Esophagus squamous epithelium (tissue), 4 donors: ENCODE data around the gene DHRS3.

Source experiments
- POLR2A ChIP-seq, 4 donors: fragments of 450-650 bp; IDR thresholded peaks; one replicate each; pipeline ENCODE4 v1.6.1; 2017; ENCODE audit warnings: antibody characterized with exemption in 4 of 4, mild to moderate bottlenecking in 4 of 4, moderate library complexity in 3 of 4
- TF ChIP-seq, protein P1 (sequence below), 6 experiments: fragments of 450-650 bp in 4 of 6; fragments of 200-600 bp in 2 of 6; sonication (generic) in 2 of 6; IDR thresholded peaks; one replicate each; pipeline ENCODE4 v1.5.1; 2016 to 2019; ENCODE audit warnings: antibody characterized with exemption in 6 of 6, mild to moderate bottlenecking in 4 of 6, moderate library complexity in 4 of 6

GRCh38 chr1:12593621-12594066 is 24.4 kb downstream of the DHRS3 start:
- TF ChIP-seq, protein P1, sequence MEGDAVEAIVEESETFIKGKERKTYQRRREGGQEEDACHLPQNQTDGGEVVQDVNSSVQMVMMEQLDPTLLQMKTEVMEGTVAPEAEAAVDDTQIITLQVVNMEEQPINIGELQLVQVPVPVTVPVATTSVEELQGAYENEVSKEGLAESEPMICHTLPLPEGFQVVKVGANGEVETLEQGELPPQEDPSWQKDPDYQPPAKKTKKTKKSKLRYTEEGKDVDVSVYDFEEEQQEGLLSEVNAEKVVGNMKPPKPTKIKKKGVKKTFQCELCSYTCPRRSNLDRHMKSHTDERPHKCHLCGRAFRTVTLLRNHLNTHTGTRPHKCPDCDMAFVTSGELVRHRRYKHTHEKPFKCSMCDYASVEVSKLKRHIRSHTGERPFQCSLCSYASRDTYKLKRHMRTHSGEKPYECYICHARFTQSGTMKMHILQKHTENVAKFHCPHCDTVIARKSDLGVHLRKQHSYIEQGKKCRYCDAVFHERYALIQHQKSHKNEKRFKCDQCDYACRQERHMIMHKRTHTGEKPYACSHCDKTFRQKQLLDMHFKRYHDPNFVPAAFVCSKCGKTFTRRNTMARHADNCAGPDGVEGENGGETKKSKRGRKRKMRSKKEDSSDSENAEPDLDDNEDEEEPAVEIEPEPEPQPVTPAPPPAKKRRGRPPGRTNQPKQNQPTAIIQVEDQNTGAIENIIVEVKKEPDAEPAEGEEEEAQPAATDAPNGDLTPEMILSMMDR (IDR thresholded peaks at IDR 0.05) = no peak
- peak in 1 of 4 donors; percentile 13 for TF ChIP-seq POLR2A (IDR thresholded peaks at IDR 0.05)
